Trophoblast cell (in vitro differentiated cells and primary cell): ENCODE data around the gene IFI30.

ENCODE experiments used
- DNase-seq, 2 donors: peaks; one replicate each; pipeline ENCODE4 v3.0.0-alpha.2; 2016
- H2AFZ ChIP-seq: 2 replicates; pipeline ENCODE4 v1.6.1; 2013; ENCODE audit warnings: low read length, moderate library complexity, mild to moderate bottlenecking; ENCODE audit not compliant: insufficient read depth, poor library complexity
- H2AK5ac ChIP-seq: 2 replicates; pipeline ENCODE4 v1.6.1; 2013; ENCODE audit warnings: mild to moderate bottlenecking, low read length
- H2BK120ac ChIP-seq: 2 replicates; pipeline ENCODE4 v1.6.1; 2013; ENCODE audit warnings: low read length, mild to moderate bottlenecking, moderate library complexity; ENCODE audit not compliant: insufficient read depth, poor library complexity
- H2BK12ac ChIP-seq: 2 replicates; pipeline ENCODE4 v1.6.1; 2013; ENCODE audit warnings: mild to moderate bottlenecking, low read length, moderate library complexity
- H2BK5ac ChIP-seq: 2 replicates; pipeline ENCODE4 v1.6.1; 2013; ENCODE audit warnings: low read length, low read depth, moderate library complexity, mild to moderate bottlenecking; ENCODE audit not compliant: poor library complexity
- H3K14ac ChIP-seq: 2 replicates; pipeline ENCODE4 v1.6.1; 2013; ENCODE audit warnings: mild to moderate bottlenecking, low read length
- H3K18ac ChIP-seq: 2 replicates; pipeline ENCODE4 v1.6.1; 2013; ENCODE audit warnings: mild to moderate bottlenecking, low read length
- H3K23ac ChIP-seq: 2 replicates; pipeline ENCODE4 v1.6.1; 2013; ENCODE audit warnings: low read length
- H3K27ac ChIP-seq: 2 replicates; pipeline ENCODE4 v1.5.1; 2013; ENCODE audit warnings: low read depth, mild to moderate bottlenecking, inconsistent platforms, low read length, moderate library complexity
- H3K27me3 ChIP-seq: 2 replicates; pipeline ENCODE4 v1.6.1; 2013; ENCODE audit warnings: inconsistent platforms, mild to moderate bottlenecking, low read length, moderate library complexity; ENCODE audit not compliant: insufficient read depth
- H3K36me3 ChIP-seq, 2 experiments: 1 replicate in 1 of 2; 2 replicates in 1 of 2; pipeline ENCODE4 v1.6.1; 2013; ENCODE audit warnings: low read length in 2 of 2, mild to moderate bottlenecking in 2 of 2, moderate library complexity in 1 of 2; ENCODE audit not compliant: insufficient read depth in 2 of 2, control insufficient read depth in 1 of 2
- H3K4ac ChIP-seq: 2 replicates; pipeline ENCODE4 v1.6.1; 2013; ENCODE audit warnings: low read depth, mild to moderate bottlenecking, low read length, moderate library complexity
- H3K4me1 ChIP-seq, 2 experiments: 1 replicate in 1 of 2; 2 replicates in 1 of 2; pipeline ENCODE4 v1.6.1; 2013; ENCODE audit warnings: low read length in 2 of 2, mild to moderate bottlenecking in 2 of 2, moderate library complexity in 1 of 2; ENCODE audit not compliant: insufficient read depth in 2 of 2, control insufficient read depth in 1 of 2
- H3K4me2 ChIP-seq: 2 replicates; pipeline ENCODE4 v1.6.1; 2013; ENCODE audit warnings: inconsistent platforms, mild to moderate bottlenecking, low read length, moderate library complexity
- H3K4me3 ChIP-seq: 2 replicates; pipeline ENCODE4 v1.5.1; 2013; ENCODE audit warnings: mild to moderate bottlenecking, low read depth, low read length, inconsistent platforms
- H3K79me1 ChIP-seq: one replicate; pipeline ENCODE4 v1.6.1; 2013; ENCODE audit warnings: low read length
- H3K79me2 ChIP-seq: 2 replicates; pipeline ENCODE4 v1.6.1; 2013; ENCODE audit warnings: low read length, mild to moderate bottlenecking; ENCODE audit not compliant: control insufficient read depth, insufficient read depth, poor library complexity
- H3K9ac ChIP-seq: 2 replicates; pipeline ENCODE4 v1.6.1; 2013; ENCODE audit warnings: mild to moderate bottlenecking, low read length
- H3K9me3 ChIP-seq: 2 replicates; pipeline ENCODE4 v1.6.1; 2013; ENCODE audit warnings: low read depth, mild to moderate bottlenecking, control low read depth, inconsistent platforms, low read length; ENCODE audit not compliant: insufficient read depth
- H4K12ac ChIP-seq: 2 replicates; pipeline ENCODE4 v1.6.1; 2013; ENCODE audit warnings: low read depth, mild to moderate bottlenecking, low read length, moderate library complexity
- H4K8ac ChIP-seq: 2 replicates; pipeline ENCODE4 v1.6.1; 2013; ENCODE audit warnings: low read depth, mild to moderate bottlenecking, low read length, moderate library complexity
- H4K91ac ChIP-seq: one replicate; pipeline ENCODE4 v1.6.1; 2013; ENCODE audit warnings: low read depth, mild to moderate bottlenecking, low read length, moderate library complexity
- WGBS: extraction: QIAGEN DNeasy Blood & Tissue Kit; methylation state at CpG from one replicate; pipeline ENCODE4 v1.1.7; 2013; ENCODE audit warnings: missing lambda C conversion rate; ENCODE audit not compliant: insufficient read length, insufficient coverage; ENCODE audit errors: extremely low coverage; 5-methylcytosine and 5-hydroxymethylcytosine counted together

The IFI30 gene

GRCh38 chr19:18202397-18202777 lies 28.8 kb downstream of the IFI30 start:
- no peaks in the 10 kb centered on the region for H3K36me3 ChIP-seq
- H3K23ac ChIP-seq = no peak overlapping the region
- H3K79me1 ChIP-seq = peaks cover 8% of the 10 kb centered on the region
- no peak overlapping the region for H4K8ac ChIP-seq
- H3K4ac ChIP-seq = no peak overlapping the region
- H3K9me3 ChIP-seq = peaks cover 7% of the 10 kb centered on the region
- H2BK120ac ChIP-seq = no peak overlapping the region
- H2BK12ac ChIP-seq = no peak overlapping the region
- WGBS = no CpG with 5 or more reads among the region's 24 CpGs
- H4K91ac ChIP-seq = no peak overlapping the region
- peaks cover 9 to 12% of the 10 kb centered on the region in 2 experiments for H3K4me1 ChIP-seq
- DNase-seq = no peak
- no peak overlapping the region for H3K4me2 ChIP-seq
- peak overlapping the region; percentile 14 for H3K9ac ChIP-seq
- no peak overlapping the region for H3K27ac ChIP-seq
- H4K12ac ChIP-seq = no peak overlapping the region
- H3K4me3 ChIP-seq = no peak overlapping the region
- H3K14ac ChIP-seq = no peak overlapping the region
- H2AFZ ChIP-seq = no peak overlapping the region
- peaks cover 3% of the 10 kb centered on the region for H3K79me2 ChIP-seq
- H2BK5ac ChIP-seq = no peak overlapping the region
- H3K18ac ChIP-seq = no peak overlapping the region
- H3K27me3 ChIP-seq = no peaks in the 10 kb centered on the region
- no peak overlapping the region for H2AK5ac ChIP-seq

GRCh38 chr19:18202778-18203407 lies 29.3 kb downstream of the IFI30 start:
- Histone ChIP-seq H3K18ac (no peak overlapping the region), H3K27ac (no peak overlapping the region), H3K23ac (no peak overlapping the region), H3K9me3 (peaks cover 7% of the 10 kb centered on the region), H3K27me3 (no peaks in the 10 kb centered on the region), H3K4ac (no peak overlapping the region), H3K14ac (no peak overlapping the region), H4K91ac (no peak overlapping the region), H3K4me3 (peak overlapping the region; percentile 77), H2BK5ac (no peak overlapping the region), H4K8ac (no peak overlapping the region), H2BK120ac (no peak overlapping the region), H2AK5ac (no peak overlapping the region), H2BK12ac (no peak overlapping the region), H3K9ac (no peak overlapping the region), H3K79me2 (peaks cover 3% of the 10 kb centered on the region), H3K79me1 (peaks cover 8% of the 10 kb centered on the region), H4K12ac (no peak overlapping the region), H3K4me2 (peak overlapping the region; percentile 93), H3K4me1 (peaks cover 9 to 12% of the 10 kb centered on the region in 2 experiments), H3K36me3 (no peaks in the 10 kb centered on the region), H2AFZ (no peak overlapping the region)
- no peak for DNase-seq
- no CpG with 5 or more reads among the region's 32 CpGs for WGBS

GRCh38 chr19:18203408-18203862 lies 29.8 kb downstream of the IFI30 start:
- Histone ChIP-seq H2BK5ac (no peak overlapping the region), H2AFZ (peak overlapping the region; percentile 6), H3K36me3 (no peaks in the 10 kb centered on the region), H3K4me1 (peaks cover 9 to 12% of the 10 kb centered on the region in 2 experiments), H3K4me2 (peak overlapping the region; percentile 93), H2BK12ac (no peak overlapping the region), H3K4ac (no peak overlapping the region), H3K79me2 (peaks cover 3% of the 10 kb centered on the region), H2BK120ac (no peak overlapping the region), H4K8ac (no peak overlapping the region), H3K27ac (no peak overlapping the region), H4K12ac (no peak overlapping the region), H3K23ac (no peak overlapping the region), H3K27me3 (no peaks in the 10 kb centered on the region), H3K14ac (no peak overlapping the region), H3K9ac (no peak overlapping the region), H3K4me3 (peak overlapping the region; percentile 77), H3K79me1 (peaks cover 8% of the 10 kb centered on the region), H3K9me3 (peaks cover 7% of the 10 kb centered on the region), H4K91ac (no peak overlapping the region), H2AK5ac (no peak overlapping the region), H3K18ac (no peak overlapping the region)
- no CpG with 5 or more reads among the region's 38 CpGs for WGBS
- no peak for DNase-seq

GRCh38 chr19:18203863-18204393 lies 30.3 kb downstream of the IFI30 start, which contains the start of gene RAB3A:
Gene RAB3A, minus strand, starts transcription at chr19:18204042. Its CDS starts 1,302 bp downstream, at chr19:18202740.
- Histone ChIP-seq H3K27me3 (no peaks in the 10 kb centered on the region), H3K14ac (peak within 1 kb of the TSS; percentile 55), H3K36me3 (no peaks in the 10 kb centered on the region), H2AK5ac (peak within 1 kb of the TSS; percentile 4), H3K79me1 (peaks cover 8% of the 10 kb centered on the region), H3K4me1 (peaks cover 9 to 12% of the 10 kb centered on the region in 2 experiments), H2BK12ac (no peak within 1 kb of the TSS), H3K9me3 (peaks cover 7% of the 10 kb centered on the region), H2BK5ac (peak within 1 kb of the TSS; percentile 87), H3K79me2 (peaks cover 3% of the 10 kb centered on the region), H4K8ac (peak within 1 kb of the TSS; percentile 70), H3K4me3 (peak within 1 kb of the TSS; percentile 77), H3K9ac (peak within 1 kb of the TSS; percentile 84), H3K4ac (peak within 1 kb of the TSS; percentile 65), H3K27ac (peak within 1 kb of the TSS; percentile 89), H4K91ac (peak within 1 kb of the TSS; percentile 75), H2BK120ac (peak within 1 kb of the TSS; percentile 80), H3K4me2 (peak within 1 kb of the TSS; percentile 97), H3K23ac (no peak within 1 kb of the TSS), H2AFZ (peak within 1 kb of the TSS; percentile 77), H4K12ac (peak within 1 kb of the TSS; percentile 92), H3K18ac (peak within 1 kb of the TSS; percentile 81)
- no CpG with 5 or more reads among the region's 50 CpGs for WGBS
- DNase-seq = peak; percentile 100
